SK-N-MC (cell line): ENCODE results near the gene MARCHF4.

Experiments
- EZH2 ChIP-seq: fragments of 200-600 bp; sonication (generic); IDR thresholded peaks from one replicate; pipeline ENCODE4 v1.6.1; 2017; ENCODE audit warnings: antibody characterized with exemption
- FOXP2 ChIP-seq: optimal IDR thresholded peaks from 2 replicates; pipeline ENCODE3; 2011; ENCODE audit warnings: mild to moderate bottlenecking, moderate library complexity; ENCODE audit not compliant: insufficient read depth; ENCODE audit errors: extremely low read length, control extremely low read depth
- POLR2AphosphoS5 ChIP-seq: IDR thresholded peaks from 2 replicates; pipeline ENCODE4 v1.6.1; 2012; ENCODE audit warnings: mild to moderate bottlenecking, low read depth, low read length, borderline replicate concordance

DNA sequence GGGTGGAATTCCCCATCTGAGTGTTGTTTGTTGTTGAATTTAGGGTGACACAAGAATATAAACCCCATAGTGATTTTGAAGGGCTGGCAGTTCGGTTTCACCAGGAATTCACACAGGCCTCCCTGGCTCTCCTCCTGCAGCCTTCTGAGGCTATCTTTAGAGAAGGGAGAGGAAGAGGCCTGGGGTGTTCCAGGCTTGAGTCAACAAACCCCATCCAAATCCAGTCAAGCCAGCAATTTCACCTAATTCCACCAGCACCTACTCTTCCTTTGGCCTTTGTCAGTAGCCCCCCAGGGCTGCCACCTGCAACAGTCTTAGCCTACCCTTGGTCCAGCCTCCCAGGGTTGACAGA, 32.0 kb downstream of the MARCHF4 start:
- TF ChIP-seq POLR2AphosphoS5: no peak
- no peak for TF ChIP-seq EZH2
- TF ChIP-seq FOXP2: no peak
